Activated naive CD4-positive, alpha-beta T cell treated with anti-CD3 and anti-CD28 coated beads, Interleukin-2, amount 10 ng/mL, durations not matched to agents 5 hours and 36 hours (primary cell): ENCODE data around the gene ITPRID2. TPM values are rescaled to one million over a fixed set of nuclear protein-coding genes. Genes with fewer than 3 reads are reported as not detected.

Experiments
- total RNA-seq, 2 experiments: library from RNA; stranded (reverse); gene quantifications; one replicate each; pipeline ENCODE4 v1.2.3, GENCODE V29; 2021

ITPRID2 gene
- total RNA-seq: 10 to 100 TPM; 42.5 to 48.8 TPM

DNA sequence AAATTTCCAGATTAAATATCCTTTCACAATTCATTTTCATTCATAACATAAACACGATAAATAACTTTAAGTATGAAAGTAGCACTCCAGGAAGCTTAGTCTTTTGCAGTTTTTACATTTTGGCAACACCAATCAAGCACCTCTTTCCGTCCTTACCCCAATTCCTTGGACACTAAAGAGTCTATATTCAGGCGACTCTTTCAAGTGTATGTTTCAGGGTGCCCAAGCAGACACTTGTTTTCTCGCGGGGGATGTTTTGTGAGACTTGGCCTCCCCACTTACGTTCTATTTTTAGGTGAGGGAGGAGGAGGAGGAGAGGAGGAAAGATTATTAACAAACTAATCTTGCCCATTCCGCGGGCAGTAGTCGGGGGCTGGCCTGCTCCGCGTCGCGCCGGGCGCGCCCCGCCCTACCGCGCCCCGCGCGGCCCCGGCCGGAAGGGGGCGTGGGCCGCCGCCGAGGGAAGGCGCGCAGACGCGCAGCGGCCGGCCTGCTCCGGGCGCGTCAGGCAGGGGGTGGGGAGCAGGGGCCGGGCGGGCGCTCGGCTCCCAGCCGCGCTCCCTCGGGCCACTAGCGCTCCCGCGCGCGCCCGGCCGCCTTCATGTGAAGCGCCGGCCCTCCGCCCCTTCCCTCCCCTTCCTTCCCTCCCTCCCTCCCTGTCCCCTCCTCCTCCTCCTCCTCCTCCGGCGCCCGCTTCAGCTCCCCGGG, at the start of gene ITPRID2:
Gene ITPRID2, plus strand, starts transcription at position 473 of the 708 bp plus-strand sequence. CDS start 337 bp downstream, outside the sequence.

Other genes with a start within 250 kb of the ITPRID2 start
- not detected for gene CERKL, start 234.6 kb upstream of the ITPRID2 start, total RNA-seq
- not detected for gene NEUROD1, start 211.2 kb upstream of the ITPRID2 start, total RNA-seq
- gene PPP1R1C, start 94.1 kb downstream of the ITPRID2 start, total RNA-seq: not detected